ENCODE measurements around the gene ICOS.
A peak's percentile ranks its signal among the peaks of the same experiment; 100 is the strongest.

GRCh38 chr2:203909261-203909967 is 27.1 kb upstream of the ICOS start:
- TF ChIP-seq CTCF (IDR thresholded peaks at IDR 0.05; ENCODE audit: low read length): peak; percentile 84
- no peak for TF ChIP-seq EZH2phosphoT487 (IDR thresholded peaks at IDR 0.05; ENCODE audit: low read length)
- TF ChIP-seq EZH2 (optimal IDR thresholded peaks at IDR 0.05; ENCODE audit: low read depth, low read length): no peak

Measured in MM.1S (cell line).